GM19043 (cell line): ENCODE measurements around the gene PRR36.

Experiments used
- ATAC-seq: cut with Tn5 transposase; IDR thresholded peaks from one replicate; pipeline ENCODE4 v1.9.1; 2021; ENCODE audit warnings: low read depth; ENCODE audit not compliant: unreplicated experiment

Gene PRR36

GRCh38 chr19:7873304-7874075 is 700 bp downstream of the PRR36 start:
- ATAC-seq = no peak

- no peak for ATAC-seq
Observed at GRCh38 chr19:7872306-7873204, 1.6 kb downstream of the PRR36 start.

GRCh38 chr19:7871437-7872305 is 2.5 kb downstream of the PRR36 start:
- no peak for ATAC-seq

GRCh38 chr19:7870571-7871436 is 3.4 kb downstream of the PRR36 start:
- no peak for ATAC-seq

- no peak for ATAC-seq
Observed at GRCh38 chr19:7869910-7870511, 4.2 kb downstream of the PRR36 start.

- no peak for ATAC-seq
Observed at GRCh38 chr19:7869453-7869909, 4.7 kb downstream of the PRR36 start.

GRCh38 chr19:7868671-7869452 is 5.3 kb downstream of the PRR36 start:
- no peak for ATAC-seq

- no peak for ATAC-seq
Observed at GRCh38 chr19:7868326-7868670, 5.9 kb downstream of the PRR36 start.

- no peak for ATAC-seq
Observed at GRCh38 chr19:7867092-7867844, 6.9 kb downstream of the PRR36 start.

GRCh38 chr19:7866399-7867091 is 7.6 kb downstream of the PRR36 start:
- ATAC-seq = no peak

- no peak for ATAC-seq
Observed at GRCh38 chr19:7865262-7865911, 8.8 kb downstream of the PRR36 start.

GRCh38 chr19:7864690-7865074 is 9.5 kb downstream of the PRR36 start:
- no peak for ATAC-seq

- ATAC-seq = no peak
Observed at GRCh38 chr19:7863971-7864689, 10.1 kb downstream of the PRR36 start.

GRCh38 chr19:7863157-7863970 is 10.8 kb downstream of the PRR36 start:
- no peak for ATAC-seq

- no peak for ATAC-seq
Observed at GRCh38 chr19:7862413-7862951, 11.7 kb downstream of the PRR36 start.
